HepG2 (cell line): ENCODE data around the gene MRPS5. TPM values are rescaled to one million over a fixed set of nuclear protein-coding genes. Genes with fewer than 3 reads are reported as not detected.

Experiments used
- ATAC-seq: fragments of 200-7000 bp; cut with Tn5 transposase; 3 replicates; pipeline ENCODE4 v1.9.1; 2020; ENCODE audit warnings: mild to moderate bottlenecking, moderate library complexity
- BruUV-seq: library from RNA; stranded (reverse); fragments of 400-500 nt; replicated peaks from 2 replicates; lab custom pipeline; 2021; lab: Mats Ljungman, UMichigan
- CTCF ChIA-PET: fragments of 300-600 bp; formaldehyde crosslinking; extraction: SDS; loops from one replicate; lab custom pipeline; 2021; ENCODE audit warnings: low total read pairs, inconsistent platforms, low intra/inter-chr PET ratio; lab: Yijun Ruan, JAX
- POLR2A ChIA-PET: fragments of 350-600 bp; sonication (Branson Sonifier 250); formaldehyde crosslinking; loops from one replicate; lab custom pipeline; 2020; ENCODE audit warnings: antibody characterized with exemption, inconsistent platforms; lab: Yijun Ruan, JAX
- DNase-seq: peaks from one replicate; pipeline ENCODE4 v3.0.0-alpha.2; 2015; ENCODE audit warnings: low spot score
- FAIRE-seq: peaks from 3 replicates; lab custom pipeline; 2011; peaks lifted over from hg19 to GRCh38; lab: Jason Lieb, UNC
- H2AFZ ChIP-seq: one replicate; pipeline ENCODE4 v1.6.1; 2011; ENCODE audit warnings: low read length, inconsistent platforms
- H3K27ac ChIP-seq: fragments of 300-600 bp; 3 replicates; pipeline ENCODE4 v1.8.0; 2011; ENCODE audit warnings: mixed run types, mild to moderate bottlenecking, mixed read lengths, low read length, inconsistent platforms; ENCODE audit not compliant: insufficient read depth; ENCODE audit errors: extremely low read length
- H3K27me3 ChIP-seq, 2 experiments: fragments of 200-600 bp in 1 of 2; 2 replicates in 1 of 2; 3 replicates in 1 of 2; pipeline versions ENCODE4 v1.6.0 to v1.8.0; 2011; ENCODE audit warnings: low read length in 2 of 2, mild to moderate bottlenecking in 2 of 2, moderate library complexity in 2 of 2, inconsistent platforms in 1 of 2; ENCODE audit not compliant: insufficient read depth in 2 of 2, control insufficient read depth in 1 of 2
- H3K36me3 ChIP-seq, 2 experiments: fragments of 200-600 bp in 1 of 2; replicated peaks in 1 of 2; 2 replicates in 1 of 2; 3 replicates in 1 of 2; pipeline versions ENCODE4 v1.5.1 to v1.8.0; 2011; ENCODE audit warnings: low read length in 2 of 2, inconsistent platforms in 1 of 2; ENCODE audit not compliant: insufficient read depth in 2 of 2, control insufficient read depth in 1 of 2
- H3K4me1 ChIP-seq: 2 replicates; pipeline ENCODE4 v1.5.1; 2012; ENCODE audit warnings: low read length, inconsistent platforms; ENCODE audit not compliant: insufficient read depth
- H3K4me2 ChIP-seq: 2 replicates; pipeline ENCODE4 v1.6.0; 2011; ENCODE audit warnings: low read depth, low read length, inconsistent platforms
- H3K4me3 ChIP-seq, 3 experiments: fragments of 200-600 bp in 1 of 3; sonication (generic), shearing (Covaris generic) in 1 of 3; replicated peaks in 1 of 3; 2 replicates each; pipeline ENCODE4 v1.5.1; 2011 to 2016; ENCODE audit warnings: low read length in 3 of 3, inconsistent platforms in 2 of 3, low read depth in 2 of 3, mild to moderate bottlenecking in 2 of 3, control low read depth in 1 of 3, mixed read lengths in 1 of 3; ENCODE audit not compliant: insufficient read depth in 1 of 3
- H3K79me2 ChIP-seq: one replicate; pipeline ENCODE4 v1.6.1; 2011; ENCODE audit warnings: low read length, inconsistent platforms; ENCODE audit not compliant: insufficient read depth
- H3K9ac ChIP-seq: 2 replicates; pipeline ENCODE4 v1.6.0; 2011; ENCODE audit warnings: mild to moderate bottlenecking, low read depth, low read length, inconsistent platforms; ENCODE audit not compliant: insufficient read depth
- H3K9me3 ChIP-seq: 2 replicates; pipeline ENCODE4 v1.5.1; 2012; ENCODE audit warnings: mild to moderate bottlenecking, low read length
- H4K20me1 ChIP-seq: 2 replicates; pipeline ENCODE4 v1.6.0; 2011; ENCODE audit warnings: inconsistent platforms, mild to moderate bottlenecking, low read length, moderate library complexity; ENCODE audit not compliant: insufficient read depth
- BRCA1 ChIP-seq: sonication (generic); formaldehyde crosslinking; IDR thresholded peaks from 2 replicates; pipeline ENCODE4 v1.4.0; 2020; ENCODE audit warnings: missing genetic modification reagents
- MTF1 ChIP-seq: sonication (generic); formaldehyde crosslinking; IDR thresholded peaks from 2 replicates; pipeline ENCODE4 v1.5.0; 2020; ENCODE audit warnings: missing genetic modification reagents
- NFE2L2 ChIP-seq: fragments of 150-350 bp; IDR thresholded peaks from 2 replicates; pipeline ENCODE4 v1.6.1; 2014; ENCODE audit warnings: low read length
- REL ChIP-seq: sonication (generic); formaldehyde crosslinking; conservative IDR thresholded peaks from 2 replicates; pipeline ENCODE4 v1.8.0; 2022; ENCODE audit warnings: mild to moderate bottlenecking, missing genetic modification reagents, moderate library complexity
- ZBTB7B ChIP-seq: sonication (generic); formaldehyde crosslinking; IDR thresholded peaks from 2 replicates; pipeline ENCODE4 v1.4.0; 2020; ENCODE audit warnings: missing genetic modification reagents
- ZNF451 ChIP-seq: sonication (generic); formaldehyde crosslinking; IDR thresholded peaks from 2 replicates; pipeline ENCODE4 v1.5.0; 2020; ENCODE audit warnings: mild to moderate bottlenecking, missing genetic modification reagents
- ZNF484 ChIP-seq: sonication (generic); formaldehyde crosslinking; IDR thresholded peaks from 2 replicates; pipeline ENCODE4 v1.5.1; 2020; ENCODE audit warnings: mild to moderate bottlenecking, low read depth, missing genetic modification reagents, borderline replicate concordance
- ZNF747 ChIP-seq: sonication (generic); formaldehyde crosslinking; IDR thresholded peaks from 2 replicates; pipeline ENCODE4 v1.8.1; 2023; ENCODE audit warnings: missing genetic modification reagents, mild to moderate bottlenecking, borderline replicate concordance
- ZSCAN9 ChIP-seq: IDR thresholded peaks from 2 replicates; pipeline ENCODE4 v1.6.1; 2016; ENCODE audit warnings: borderline replicate concordance
- ZUFSP ChIP-seq: sonication (generic); formaldehyde crosslinking; IDR thresholded peaks from 2 replicates; pipeline ENCODE4 v1.9.0; 2021; ENCODE audit warnings: missing genetic modification reagents, mild to moderate bottlenecking, borderline replicate concordance
- WGBS: methylation state at CpG from one replicate; pipeline ENCODE4 v1.1.6; 2017; ENCODE audit warnings: low lambda C conversion rate; 5-methylcytosine and 5-hydroxymethylcytosine counted together
- in situ Hi-C: cut with HindIII; loops from 2 replicates; pipeline ENCODE4 v1.10.0; 2017; ENCODE audit warnings: low pct_unique_long_range_greater_than_20kb; ENCODE audit not compliant: extremely low pct_ligation_motif_present
- intact Hi-C: fragments of 100-400 bp; cut with micrococcal nuclease; formaldehyde crosslinking; loops from one replicate; pipeline ENCODE4 v1.10.0; 2022; ENCODE audit not compliant: unreplicated experiment
- polyA plus RNA-seq, 8 experiments: library from polyadenylated mRNA; depleted of rRNA in 3 of 8; stranded (reverse) in 7 of 8; unstranded in 1 of 8; fragments of >200 nt; fragmentation: Illumina TruSeq in 4 of 8; extraction: Trizol in 4 of 8; gene quantifications; 2 replicates each; pipeline versions ENCODE4 v1.2.1 to v1.2.3, GENCODE V29; 2011 to 2016; ENCODE audit warnings: low read depth in 4 of 8, missing spikeins in 1 of 8, mixed read lengths in 1 of 8; ENCODE audit not compliant: insufficient read depth in 1 of 8
- total RNA-seq, 5 experiments: library from RNA; depleted of rRNA; stranded (reverse); fragments of >200 nt; fragmentation: Illumina TruSeq; extraction: Trizol; gene quantifications; 2 replicates each; pipeline ENCODE4 v1.2.3, GENCODE V29; 2016; ENCODE audit warnings: low read depth in 1 of 5

Gene MRPS5
- total and polyA plus RNA-seq, 2 of the 13 experiments (the other 11 are each of a cell fraction or from before 2014, with no cell fraction given): 98.8 to 134 TPM

- Histone ChIP-seq H3K27me3 (no peaks in the 10 kb centered on the region), H4K20me1 (no peaks in the 10 kb centered on the region), H3K4me1 (no peaks in the 10 kb centered on the region), H3K79me2 (no peaks in the 10 kb centered on the region), H3K4me2 (no peak overlapping the region), H3K27ac (no peak overlapping the region), H3K36me3 (no peaks in the 10 kb centered on the region), H2AFZ (no peak overlapping the region), H3K9ac (no peak overlapping the region), H3K4me3 (no peak overlapping the region), H3K9me3 (peaks cover 51% of the 10 kb centered on the region)
- in situ Hi-C loops (no loop called here), intact Hi-C loops (no loop called here)
- no peak for ATAC-seq
- no TSS peak for BruUV-seq
- ChIA-PET POLR2A (no interaction called here), CTCF (no interaction called here)
- no peak for DNase-seq
- TF ChIP-seq MTF1: no peak
- no peak for TF ChIP-seq ZUFSP (CRISPR knock-in tag)
- no peak for TF ChIP-seq ZNF484
- TF ChIP-seq ZBTB7B (CRISPR knock-in tag): no peak
- no peak for TF ChIP-seq ZSCAN9 (CRISPR knock-in tag)
- no peak for TF ChIP-seq NFE2L2
- TF ChIP-seq ZNF451 (CRISPR knock-in tag): no peak
- no peak for TF ChIP-seq REL (CRISPR knock-in tag)
- TF ChIP-seq BRCA1: no peak
- no peak for TF ChIP-seq ZNF747
- 0% methylated on average over 1 of the region's 1 CpG for WGBS
- no peak for FAIRE-seq
Measured at GRCh38 chr2:95138702-95139101, 17.1 kb upstream of the MRPS5 start.
